MM.1S (cell line): ENCODE data around the gene SEMA3C.

Experiments used
- DNase-seq: peaks from one replicate; pipeline ENCODE4 v3.0.0-alpha.2; 2015
- H2AFZ ChIP-seq: fragments of 300-600 bp; sonication (generic); 2 replicates; pipeline ENCODE4 v1.6.0; 2016; ENCODE audit warnings: antibody characterized with exemption, low read length
- H3F3A ChIP-seq: fragments of 300-600 bp; sonication (generic); 2 replicates; pipeline ENCODE4 v1.6.1; 2016; ENCODE audit warnings: mild to moderate bottlenecking, antibody characterized with exemption, low read length, moderate library complexity, mixed read lengths; ENCODE audit not compliant: insufficient read depth
- H3K27ac ChIP-seq: fragments of 300-600 bp; sonication (generic); 2 replicates; pipeline ENCODE4 v1.5.1; 2016; ENCODE audit warnings: mild to moderate bottlenecking, low read length
- H3K27me3 ChIP-seq: fragments of 300-600 bp; sonication (generic); replicated peaks from 2 replicates; pipeline ENCODE4 v1.6.0; 2016; ENCODE audit warnings: low read length; ENCODE audit not compliant: insufficient read depth
- H3K36me3 ChIP-seq: fragments of 300-600 bp; sonication (generic); replicated peaks from 2 replicates; pipeline ENCODE4 v1.6.1; 2016; ENCODE audit warnings: mild to moderate bottlenecking, low read length, mixed read lengths; ENCODE audit not compliant: insufficient read depth
- H3K4me1 ChIP-seq: fragments of 300-600 bp; sonication (generic); 2 replicates; pipeline ENCODE4 v1.6.1; 2016; ENCODE audit warnings: low read length, mixed read lengths
- H3K4me2 ChIP-seq: fragments of 300-600 bp; sonication (generic); 2 replicates; pipeline ENCODE4 v1.6.0; 2016; ENCODE audit warnings: low read depth, low read length
- H3K4me3 ChIP-seq: fragments of 300-600 bp; sonication (generic); 2 replicates; pipeline ENCODE4 v1.5.1; 2016; ENCODE audit warnings: low read length, mixed read lengths
- H3K79me2 ChIP-seq: fragments of 300-600 bp; sonication (generic); 2 replicates; pipeline ENCODE4 v1.6.1; 2016; ENCODE audit warnings: mixed run types, low read length, mixed read lengths
- H3K9ac ChIP-seq: fragments of 300-600 bp; sonication (generic); 2 replicates; pipeline ENCODE4 v1.6.1; 2016; ENCODE audit warnings: low read length, mixed read lengths
- H3K9me2 ChIP-seq: fragments of 300-600 bp; sonication (generic); replicated peaks from 2 replicates; pipeline ENCODE4 v1.6.1; 2016; ENCODE audit warnings: mild to moderate bottlenecking, low read length, mixed read lengths; ENCODE audit not compliant: insufficient read depth
- H3K9me3 ChIP-seq: fragments of 300-600 bp; sonication (generic); replicated peaks from 2 replicates; pipeline ENCODE4 v1.6.1; 2016; ENCODE audit warnings: mild to moderate bottlenecking, low read length, mixed read lengths; ENCODE audit not compliant: insufficient read depth
- H4K20me1 ChIP-seq: fragments of 300-600 bp; sonication (generic); 2 replicates; pipeline ENCODE4 v1.6.1; 2016; ENCODE audit warnings: mild to moderate bottlenecking, low read length, moderate library complexity, mixed read lengths; ENCODE audit not compliant: insufficient read depth
- EZH2 ChIP-seq: fragments of 300-600 bp; sonication (generic); optimal IDR thresholded peaks from 2 replicates; pipeline ENCODE3; 2017; ENCODE audit warnings: low read depth, mild to moderate bottlenecking, antibody characterized with exemption, low read length, mixed read lengths
- EZH2phosphoT487 ChIP-seq: fragments of 300-600 bp; sonication (generic); IDR thresholded peaks from 2 replicates; pipeline ENCODE4 v1.6.1; 2018; ENCODE audit warnings: antibody characterized with exemption, low read length
- TF ChIP-seq, protein P1 (sequence below): fragments of 300-600 bp; sonication (generic); IDR thresholded peaks from 2 replicates; pipeline ENCODE4 v1.5.1; 2016; ENCODE audit warnings: antibody characterized with exemption, low read length, mixed read lengths

Gene SEMA3C

DNA sequence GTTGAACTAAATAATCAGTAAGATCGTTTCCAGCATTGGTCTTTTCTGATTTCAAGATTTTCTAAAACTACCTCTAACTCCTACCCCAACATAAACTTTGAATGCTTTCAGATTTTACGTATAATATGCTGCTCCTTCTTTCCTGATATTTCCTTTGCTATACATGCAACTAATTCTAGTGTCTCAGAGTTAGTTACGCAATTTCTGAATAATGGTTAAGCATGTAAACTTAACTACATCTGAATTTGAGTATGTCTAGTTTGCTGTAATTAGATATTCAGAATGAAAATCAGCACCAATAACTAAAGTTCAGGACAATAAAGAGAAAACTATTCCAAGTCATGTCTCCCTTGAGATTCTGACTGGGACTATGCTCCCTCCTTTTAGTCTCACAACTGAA lies 71.0 kb downstream of the SEMA3C start:
- Histone ChIP-seq H3F3A (no peaks in the 10 kb centered on the region; the same call in 1 of the 2 replicates), H3K27ac (no peak overlapping the region), H3K4me2 (no peak overlapping the region), H3K27me3 (no peaks in the 10 kb centered on the region), H3K79me2 (no peaks in the 10 kb centered on the region), H4K20me1 (no peaks in the 10 kb centered on the region), H2AFZ (no peak overlapping the region), H3K9me3 (no peaks in the 10 kb centered on the region), H3K4me3 (no peak overlapping the region), H3K9ac (no peak overlapping the region), H3K9me2 (no peaks in the 10 kb centered on the region), H3K36me3 (no peaks in the 10 kb centered on the region), H3K4me1 (0 out of 2 replicates have a peak, but pooled peaks cover under 1% of the 10 kb centered on the region)
- TF ChIP-seq EZH2phosphoT487: no peak
- no peak for TF ChIP-seq EZH2
- TF ChIP-seq, protein P1, sequence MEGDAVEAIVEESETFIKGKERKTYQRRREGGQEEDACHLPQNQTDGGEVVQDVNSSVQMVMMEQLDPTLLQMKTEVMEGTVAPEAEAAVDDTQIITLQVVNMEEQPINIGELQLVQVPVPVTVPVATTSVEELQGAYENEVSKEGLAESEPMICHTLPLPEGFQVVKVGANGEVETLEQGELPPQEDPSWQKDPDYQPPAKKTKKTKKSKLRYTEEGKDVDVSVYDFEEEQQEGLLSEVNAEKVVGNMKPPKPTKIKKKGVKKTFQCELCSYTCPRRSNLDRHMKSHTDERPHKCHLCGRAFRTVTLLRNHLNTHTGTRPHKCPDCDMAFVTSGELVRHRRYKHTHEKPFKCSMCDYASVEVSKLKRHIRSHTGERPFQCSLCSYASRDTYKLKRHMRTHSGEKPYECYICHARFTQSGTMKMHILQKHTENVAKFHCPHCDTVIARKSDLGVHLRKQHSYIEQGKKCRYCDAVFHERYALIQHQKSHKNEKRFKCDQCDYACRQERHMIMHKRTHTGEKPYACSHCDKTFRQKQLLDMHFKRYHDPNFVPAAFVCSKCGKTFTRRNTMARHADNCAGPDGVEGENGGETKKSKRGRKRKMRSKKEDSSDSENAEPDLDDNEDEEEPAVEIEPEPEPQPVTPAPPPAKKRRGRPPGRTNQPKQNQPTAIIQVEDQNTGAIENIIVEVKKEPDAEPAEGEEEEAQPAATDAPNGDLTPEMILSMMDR: no peak
- no peak for DNase-seq

DNA sequence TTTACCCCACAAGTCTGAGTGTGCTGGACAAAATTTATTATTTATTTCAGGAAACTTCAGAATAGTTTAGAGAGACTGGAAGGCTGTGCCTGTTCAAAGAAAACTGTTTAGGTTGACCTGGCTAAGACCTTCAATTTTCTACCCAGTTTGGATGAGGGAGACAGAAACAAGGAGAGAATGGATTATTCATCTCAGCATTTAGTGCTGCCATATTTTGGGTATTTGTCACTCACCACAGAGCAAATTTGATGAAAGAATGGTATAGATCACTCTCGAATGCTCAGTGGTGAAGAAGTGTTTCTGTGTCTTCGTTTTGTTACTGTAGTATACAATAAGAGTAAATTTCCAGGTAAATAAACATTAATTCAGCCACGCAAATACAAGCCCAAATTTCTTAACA lies 71.8 kb downstream of the SEMA3C start:
- Histone ChIP-seq H3K27ac (no peak overlapping the region), H4K20me1 (no peaks in the 10 kb centered on the region), H3K4me1 (0 out of 2 replicates have a peak, but pooled peaks cover 6% of the 10 kb centered on the region), H3K36me3 (no peaks in the 10 kb centered on the region), H3K9me3 (no peaks in the 10 kb centered on the region), H3F3A (no peaks in the 10 kb centered on the region; the same call in 1 of the 2 replicates), H3K9ac (no peak overlapping the region), H3K4me2 (no peak overlapping the region), H3K27me3 (no peaks in the 10 kb centered on the region), H2AFZ (no peak overlapping the region), H3K79me2 (no peaks in the 10 kb centered on the region), H3K9me2 (no peaks in the 10 kb centered on the region), H3K4me3 (no peak overlapping the region)
- no peak for DNase-seq
- TF ChIP-seq EZH2phosphoT487 (no peak), EZH2 (no peak)
- TF ChIP-seq, protein P1: no peak

DNA sequence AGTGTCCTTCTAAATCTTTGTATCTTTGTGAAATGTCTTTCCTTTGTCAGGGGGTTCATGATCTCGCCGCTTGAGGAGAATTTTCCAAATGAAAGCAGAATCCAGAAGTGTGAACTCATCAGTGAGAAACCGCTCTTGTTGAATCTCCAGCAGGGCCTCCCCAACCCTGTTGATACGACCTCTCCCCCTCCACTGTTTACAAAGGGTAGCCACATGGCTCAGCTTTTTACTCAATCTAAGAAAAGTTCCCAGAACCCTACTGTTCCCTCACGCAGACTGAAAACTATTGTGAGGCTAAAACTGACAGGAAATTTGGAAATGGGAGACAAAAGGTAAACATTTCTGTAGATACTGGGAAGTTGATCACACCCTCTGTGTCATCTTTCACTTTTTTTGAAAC lies 73.9 kb downstream of the SEMA3C start:
- Histone ChIP-seq H3K36me3 (no peaks in the 10 kb centered on the region), H2AFZ (no peak overlapping the region), H3K27me3 (no peaks in the 10 kb centered on the region), H3K4me3 (no peak overlapping the region), H3K79me2 (no peaks in the 10 kb centered on the region), H3K4me1 (0 out of 2 replicates have a peak, but pooled peaks cover 6% of the 10 kb centered on the region), H4K20me1 (no peaks in the 10 kb centered on the region), H3K27ac (no peak overlapping the region), H3K4me2 (no peak overlapping the region), H3F3A (no peaks in the 10 kb centered on the region; the same call in 1 of the 2 replicates), H3K9me3 (no peaks in the 10 kb centered on the region), H3K9ac (no peak overlapping the region), H3K9me2 (no peaks in the 10 kb centered on the region)
- no peak for TF ChIP-seq EZH2
- TF ChIP-seq EZH2phosphoT487: no peak
- TF ChIP-seq, protein P1: no peak
- DNase-seq: no peak
